ENCODE results near the gene BAG3.
A peak's percentile ranks its signal among the peaks of the same experiment; 100 is the strongest.

Gene BAG3

GRCh38 chr10:119666709-119667004, 15.5 kb downstream of the BAG3 start:
- no peak overlapping the region for H3K4me3 ChIP-seq (ENCODE audit: low read depth, low read length)
- TF ChIP-seq POLR2A (IDR thresholded peaks at IDR 0.05; ENCODE audit: extremely low read depth, insufficient read length) (no peak), MYC (IDR thresholded peaks at IDR 0.05; ENCODE audit: low read depth, low read length) (no peak)
- no peak for DNase-seq (ENCODE audit: low read depth)

GRCh38 chr10:119667562-119668328, 16.6 kb downstream of the BAG3 start:
- H3K4me3 ChIP-seq (ENCODE audit: low read depth, low read length), result no peak overlapping the region
- TF ChIP-seq POLR2A (IDR thresholded peaks at IDR 0.05; ENCODE audit: extremely low read depth, insufficient read length), result no peak
- TF ChIP-seq MYC (IDR thresholded peaks at IDR 0.05; ENCODE audit: low read depth, low read length), result peak; percentile 93
- TF ChIP-seq CTCF (IDR thresholded peaks at IDR 0.05; ENCODE audit: low read depth, low read length), result no peak
- peak; percentile 98 for TF ChIP-seq MAX (IDR thresholded peaks at IDR 0.05; ENCODE audit: low read depth, low read length)
- peak; percentile 80 for DNase-seq (ENCODE audit: low read depth)

GRCh38 chr10:119668461-119668860, 17.3 kb downstream of the BAG3 start:
- no peak overlapping the region for H3K4me3 ChIP-seq (ENCODE audit: low read depth, low read length)
- no peak for TF ChIP-seq CTCF (IDR thresholded peaks at IDR 0.05; ENCODE audit: low read depth, low read length)
- no peak for TF ChIP-seq MAX (IDR thresholded peaks at IDR 0.05; ENCODE audit: low read depth, low read length)
- no peak for TF ChIP-seq POLR2A (IDR thresholded peaks at IDR 0.05; ENCODE audit: extremely low read depth, insufficient read length)
- no peak for TF ChIP-seq MYC (IDR thresholded peaks at IDR 0.05; ENCODE audit: low read depth, low read length)
- DNase-seq (ENCODE audit: low read depth), result no peak

- TF ChIP-seq POLR2A (IDR thresholded peaks at IDR 0.05; ENCODE audit: extremely low read depth, insufficient read length) (no peak), MYC (IDR thresholded peaks at IDR 0.05; ENCODE audit: low read depth, low read length) (no peak), CTCF (IDR thresholded peaks at IDR 0.05; ENCODE audit: low read depth, low read length) (no peak)
- no peak overlapping the region for H3K4me3 ChIP-seq (ENCODE audit: low read depth, low read length)
- DNase-seq (ENCODE audit: low read depth), result no peak
Measured at GRCh38 chr10:119669331-119669730, 18.2 kb downstream of the BAG3 start.

- TF ChIP-seq MYC (IDR thresholded peaks at IDR 0.05; ENCODE audit: low read depth, low read length) (no peak), POLR2A (IDR thresholded peaks at IDR 0.05; ENCODE audit: extremely low read depth, insufficient read length) (no peak), MAX (IDR thresholded peaks at IDR 0.05; ENCODE audit: low read depth, low read length) (no peak), CTCF (IDR thresholded peaks at IDR 0.05; ENCODE audit: low read depth, low read length) (no peak)
- no peak for DNase-seq (ENCODE audit: low read depth)
- no peak overlapping the region for H3K4me3 ChIP-seq (ENCODE audit: low read depth, low read length)
Measured at GRCh38 chr10:119669975-119670640, 18.9 kb downstream of the BAG3 start.

GRCh38 chr10:119670717-119671116, 19.5 kb downstream of the BAG3 start:
- TF ChIP-seq CTCF (IDR thresholded peaks at IDR 0.05; ENCODE audit: low read depth, low read length), result no peak
- TF ChIP-seq MAX (IDR thresholded peaks at IDR 0.05; ENCODE audit: low read depth, low read length), result no peak
- TF ChIP-seq MYC (IDR thresholded peaks at IDR 0.05; ENCODE audit: low read depth, low read length), result no peak
- TF ChIP-seq POLR2A (IDR thresholded peaks at IDR 0.05; ENCODE audit: extremely low read depth, insufficient read length), result no peak
- no peak for DNase-seq (ENCODE audit: low read depth)
- H3K4me3 ChIP-seq (ENCODE audit: low read depth, low read length), result no peak overlapping the region

Measured in NB4 (cell line).